Body of pancreas (tissue), 4 donors: ENCODE measurements around the gene PSKH1.

Experiments
- CTCF ChIP-seq, 7 experiments: fragments of 450-650 bp in 4 of 7; fragments of 200-600 bp in 3 of 7; sonication (generic) in 3 of 7; IDR thresholded peaks; one replicate each; pipeline ENCODE4 v1.5.1; 2016 to 2019; ENCODE audit warnings: antibody characterized with exemption in 7 of 7
- POLR2A ChIP-seq, 3 donors: fragments of 450-650 bp; IDR thresholded peaks; one replicate each; pipeline ENCODE4 v1.6.1; 2016; ENCODE audit warnings: antibody characterized with exemption in 3 of 3, mild to moderate bottlenecking in 2 of 3

- TF ChIP-seq CTCF (IDR thresholded peaks at IDR 0.05) (peak; percentile 76 to 89 (median 84)), POLR2A (IDR thresholded peaks at IDR 0.05) (no peak)
Measured at GRCh38 chr16:67883872-67884261, 9.2 kb upstream of the PSKH1 start.
